NCI-H187 treated with DMSO at 0.1 percent for 48 hours (cell line): Measurements from ENCODE around the gene CACNG6.

Source experiments
- DNase-seq: peaks from one replicate; lab custom pipeline; 2025; lab: John Stamatoyannopoulos, UW

Gene CACNG6

GRCh38 chr19:53969366-53969765 is 22.1 kb upstream of the CACNG6 start:
- DNase-seq = no peak

GRCh38 chr19:53971673-53972072 is 19.8 kb upstream of the CACNG6 start:
- DNase-seq = no peak

GRCh38 chr19:53977429-53977990 is 13.9 kb upstream of the CACNG6 start:
- DNase-seq = peak; percentile 11

GRCh38 chr19:53977991-53978731 is 13.3 kb upstream of the CACNG6 start:
- no peak for DNase-seq

- DNase-seq = no peak
These were observed 12.2 kb upstream of the CACNG6 start for GRCh38 chr19:53978975-53979801.

- DNase-seq = no peak
These were observed 10.7 kb upstream of the CACNG6 start for GRCh38 chr19:53980539-53981375.

GRCh38 chr19:53981376-53981951 is 10.0 kb upstream of the CACNG6 start:
- no peak for DNase-seq

GRCh38 chr19:53982001-53982451 is 9.4 kb upstream of the CACNG6 start:
- no peak for DNase-seq

GRCh38 chr19:53982611-53983010 is 8.8 kb upstream of the CACNG6 start:
- DNase-seq = no peak

GRCh38 chr19:53983457-53984289 is 7.8 kb upstream of the CACNG6 start:
- no peak for DNase-seq

GRCh38 chr19:53985863-53986262 is 5.6 kb upstream of the CACNG6 start:
- no peak for DNase-seq

GRCh38 chr19:53988981-53989380 is 2.5 kb upstream of the CACNG6 start:
- no peak for DNase-seq

GRCh38 chr19:53989600-53990533 is 1.6 kb upstream of the CACNG6 start:
- DNase-seq = no peak

GRCh38 chr19:53992211-53992610 is 774 bp downstream of the CACNG6 start:
- no peak for DNase-seq

GRCh38 chr19:53992815-53993214 is 1.4 kb downstream of the CACNG6 start:
- DNase-seq = no peak

GRCh38 chr19:53993448-53993847 is 2.0 kb downstream of the CACNG6 start:
- no peak for DNase-seq

GRCh38 chr19:53994811-53995210 is 3.4 kb downstream of the CACNG6 start:
- no peak for DNase-seq

GRCh38 chr19:53998223-53998622 is 6.8 kb downstream of the CACNG6 start:
- no peak for DNase-seq

- DNase-seq = no peak
These were observed 8.3 kb downstream of the CACNG6 start for GRCh38 chr19:53999694-54000093.

GRCh38 chr19:54001496-54001895 is 10.1 kb downstream of the CACNG6 start:
- DNase-seq = no peak
